WTC11 (cell line): ENCODE measurements around the gene SENP1. TPM values are rescaled to one million over a fixed set of nuclear protein-coding genes. Genes with fewer than 3 reads are reported as not detected.

Source experiments
- ATAC-seq: fragments of 200-7000 bp; cut with Tn5 transposase; 2 replicates; pipeline ENCODE4 v1.10.0; 2021; ENCODE audit warnings: mild to moderate bottlenecking, moderate library complexity
- CTCF ChIA-PET: fragments of 300-600 bp; sonication (Branson Sonifier 250); formaldehyde crosslinking; loops from one replicate; lab custom pipeline; 2021; ENCODE audit warnings: antibody characterized with exemption; lab: Charles Lee
- POLR2A ChIA-PET: fragments of 350-600 bp; sonication (Branson Sonifier 250); formaldehyde crosslinking; loops from one replicate; lab custom pipeline; 2021; ENCODE audit warnings: antibody characterized with exemption; lab: Charles Lee
- DNase-seq: peaks from one replicate; pipeline ENCODE4 v3.0.0; 2021; ENCODE audit warnings: low spot score
- H3K27ac Mint-ChIP-seq: 2 replicates; pipeline ENCODE4 v1.8.0; 2021; ENCODE audit warnings: mixed read lengths
- H3K27me3 Mint-ChIP-seq: 2 replicates; pipeline ENCODE4 v1.8.0; 2021; ENCODE audit warnings: low read depth, mild to moderate bottlenecking, moderate library complexity, mixed read lengths
- H3K36me3 Mint-ChIP-seq: 2 replicates; pipeline ENCODE4 v1.8.0; 2021; ENCODE audit warnings: mixed read lengths
- H3K4me1 Mint-ChIP-seq: 2 replicates; pipeline ENCODE4 v1.8.0; 2022; ENCODE audit warnings: mixed read lengths
- H3K4me3 Mint-ChIP-seq: 2 replicates; pipeline ENCODE4 v1.8.0; 2021; ENCODE audit warnings: mild to moderate bottlenecking, moderate library complexity, mixed read lengths
- H3K9me3 Mint-ChIP-seq: 2 replicates; pipeline ENCODE4 v1.8.0; 2021; ENCODE audit warnings: mixed read lengths
- ARID4B ChIP-seq: sonication (generic); formaldehyde crosslinking; IDR thresholded peaks from 2 replicates; pipeline ENCODE4 v1.8.0; 2023; ENCODE audit warnings: missing genetic modification reagents, mild to moderate bottlenecking, borderline replicate concordance
- ATF3 ChIP-seq: sonication (generic); formaldehyde crosslinking; conservative IDR thresholded peaks from 2 replicates; pipeline ENCODE4 v1.8.1; 2022; ENCODE audit warnings: mild to moderate bottlenecking, missing genetic modification reagents
- CREB1 ChIP-seq: sonication (generic); formaldehyde crosslinking; IDR thresholded peaks from 2 replicates; pipeline ENCODE4 v1.8.0; 2023; ENCODE audit warnings: mild to moderate bottlenecking, missing genetic modification reagents
- CREM ChIP-seq: sonication (generic); formaldehyde crosslinking; IDR thresholded peaks from 2 replicates; pipeline ENCODE4 v1.8.1; 2022; ENCODE audit warnings: mild to moderate bottlenecking, missing genetic modification reagents, moderate library complexity
- CTCF ChIP-seq: fragments of 200-600 bp; IDR thresholded peaks from 2 replicates; pipeline ENCODE4 v1.8.0; 2022; ENCODE audit warnings: antibody characterized with exemption
- ELF4 ChIP-seq: sonication (generic); formaldehyde crosslinking; IDR thresholded peaks from 2 replicates; pipeline ENCODE4 v1.8.1; 2022; ENCODE audit warnings: low read depth, mild to moderate bottlenecking, moderate library complexity, missing genetic modification reagents
- EMX1 ChIP-seq: fragments of 250-450 bp; sonication (Bioruptor Pico); IDR thresholded peaks from 2 replicates; pipeline ENCODE4 v1.8.0; 2021; ENCODE audit warnings: mild to moderate bottlenecking
- ESRRA ChIP-seq: sonication (generic); formaldehyde crosslinking; IDR thresholded peaks from 2 replicates; pipeline ENCODE4 v1.8.1; 2022; ENCODE audit warnings: mild to moderate bottlenecking, missing genetic modification reagents, borderline replicate concordance
- FOXJ3 ChIP-seq: sonication (generic); formaldehyde crosslinking; IDR thresholded peaks from 2 replicates; pipeline ENCODE4 v1.9.0; 2021; ENCODE audit warnings: missing genetic modification reagents, mild to moderate bottlenecking, borderline replicate concordance
- GABPB1 ChIP-seq: sonication (generic); formaldehyde crosslinking; IDR thresholded peaks from 2 replicates; pipeline ENCODE4 v1.8.1; 2023; ENCODE audit warnings: mild to moderate bottlenecking, missing genetic modification reagents
- IRF2 ChIP-seq: sonication (generic); formaldehyde crosslinking; IDR thresholded peaks from 2 replicates; pipeline ENCODE4 v1.8.0; 2022; ENCODE audit warnings: low read depth, missing genetic modification reagents, borderline replicate concordance
- MAX ChIP-seq: sonication (generic); formaldehyde crosslinking; IDR thresholded peaks from 2 replicates; pipeline ENCODE4 v1.8.0; 2022; ENCODE audit warnings: mild to moderate bottlenecking, missing genetic modification reagents
- MXD4 ChIP-seq: fragments of 250-450 bp; sonication (Bioruptor Pico); IDR thresholded peaks from 2 replicates; pipeline ENCODE4 v1.8.0; 2021; ENCODE audit warnings: mild to moderate bottlenecking, moderate library complexity, borderline replicate concordance
- NFE2L1 ChIP-seq: sonication (generic); formaldehyde crosslinking; IDR thresholded peaks from 2 replicates; pipeline ENCODE4 v1.8.1; 2023; ENCODE audit warnings: missing genetic modification reagents
- RORB ChIP-seq: fragments of 250-450 bp; sonication (Bioruptor Pico); IDR thresholded peaks from 2 replicates; pipeline ENCODE4 v1.9.0; 2021; ENCODE audit warnings: mild to moderate bottlenecking
- SMAD4 ChIP-seq: sonication (generic); formaldehyde crosslinking; IDR thresholded peaks from 2 replicates; pipeline ENCODE4 v1.8.0; 2022; ENCODE audit warnings: mild to moderate bottlenecking, missing genetic modification reagents
- STAT6 ChIP-seq: sonication (generic); formaldehyde crosslinking; conservative IDR thresholded peaks from 2 replicates; pipeline ENCODE4 v1.8.1; 2023; ENCODE audit warnings: mild to moderate bottlenecking, low read depth, missing genetic modification reagents, moderate library complexity
- TEAD1 ChIP-seq: sonication (generic); formaldehyde crosslinking; IDR thresholded peaks from 2 replicates; pipeline ENCODE4 v1.8.0; 2022; ENCODE audit warnings: mild to moderate bottlenecking, missing genetic modification reagents
- USF1 ChIP-seq: sonication (generic); formaldehyde crosslinking; IDR thresholded peaks from 2 replicates; pipeline ENCODE4 v1.8.0; 2022; ENCODE audit warnings: mild to moderate bottlenecking, missing genetic modification reagents
- USF2 ChIP-seq: sonication (generic); formaldehyde crosslinking; IDR thresholded peaks from 2 replicates; pipeline ENCODE4 v1.8.1; 2023; ENCODE audit warnings: mild to moderate bottlenecking, missing genetic modification reagents, moderate library complexity
- ZBTB21 ChIP-seq: sonication (generic); formaldehyde crosslinking; IDR thresholded peaks from 2 replicates; pipeline ENCODE4 v1.8.1; 2023; ENCODE audit warnings: mild to moderate bottlenecking, missing genetic modification reagents, borderline replicate concordance
- ZBTB43 ChIP-seq: sonication (generic); formaldehyde crosslinking; IDR thresholded peaks from 2 replicates; pipeline ENCODE4 v1.8.1; 2023; ENCODE audit warnings: mild to moderate bottlenecking, missing genetic modification reagents
- ZSCAN18 ChIP-seq: fragments of 250-450 bp; sonication (Bioruptor Pico); IDR thresholded peaks from 2 replicates; pipeline ENCODE4 v2.1.2; 2022; ENCODE audit warnings: mild to moderate bottlenecking, moderate library complexity
- total RNA-seq: library from RNA; stranded (reverse); gene quantifications from 3 replicates; pipeline ENCODE4 v1.2.3, GENCODE V29; 2021

The SENP1 gene
- total RNA-seq, 1 experiment from 2014 or later, result 20.4 TPM

GRCh38 chr12:48080821-48081220, 25.1 kb downstream of the SENP1 start:
- Mint-ChIP-seq H3K36me3 (peaks cover 19% of the 10 kb centered on the region), H3K9me3 (peaks cover 9% of the 10 kb centered on the region; the same call in 1 of the 2 replicates), H3K27ac (no peak overlapping the region), H3K27me3 (no peaks in the 10 kb centered on the region), H3K4me1 (no peaks in the 10 kb centered on the region), H3K4me3 (no peak overlapping the region)
- TF ChIP-seq ESRRA (no peak), ZSCAN18 (no peak), CREB1 (CRISPR knock-in tag) (no peak), EMX1 (no peak), GABPB1 (CRISPR knock-in tag) (no peak), ARID4B (CRISPR knock-in tag) (no peak), ZBTB43 (CRISPR knock-in tag) (no peak), STAT6 (no peak), MXD4 (no peak), CREM (CRISPR knock-in tag) (no peak), MAX (CRISPR knock-in tag) (no peak)
- DNase-seq (no peak), ATAC-seq (no peak)
- ChIA-PET CTCF (no interaction called here), POLR2A (no interaction called here)

GRCh38 chr12:48080285-48080684, 25.6 kb downstream of the SENP1 start:
- peaks cover 9% of the 10 kb centered on the region; the same call in 1 of the 2 replicates for H3K9me3 Mint-ChIP-seq
- POLR2A ChIA-PET, result no interaction called here
- no peak for TF ChIP-seq CTCF
- TF ChIP-seq TEAD1, result no peak
- TF ChIP-seq ELF4 (CRISPR knock-in tag), result no peak
- no peak for TF ChIP-seq IRF2 (CRISPR knock-in tag)
- no peak for TF ChIP-seq NFE2L1 (CRISPR knock-in tag)
- TF ChIP-seq ZBTB21 (CRISPR knock-in tag), result no peak
- no peak for TF ChIP-seq ATF3 (CRISPR knock-in tag)
- no peak for TF ChIP-seq SMAD4
- TF ChIP-seq FOXJ3, result no peak
- no peak for TF ChIP-seq MXD4
- TF ChIP-seq RORB (CRISPR knock-in tag), result no peak
- no peak for TF ChIP-seq USF2 (CRISPR knock-in tag)
- no peak for TF ChIP-seq USF1 (CRISPR knock-in tag)

More at GRCh38 chr12:48080285-48080684, 25.6 kb downstream of the SENP1 start:
- no peak overlapping the region for H3K27ac Mint-ChIP-seq
- no peaks in the 10 kb centered on the region for H3K4me1 Mint-ChIP-seq
- H3K4me3 Mint-ChIP-seq, result no peak overlapping the region
- H3K36me3 Mint-ChIP-seq, result peaks cover 19% of the 10 kb centered on the region
- H3K27me3 Mint-ChIP-seq, result no peaks in the 10 kb centered on the region
- ATAC-seq (no peak), DNase-seq (no peak)
- CTCF ChIA-PET, result no interaction called here
